Fibroblast of lung (primary cell): ENCODE data around the gene FAM180A. TPM values are rescaled to one million over a fixed set of nuclear protein-coding genes. Genes with fewer than 3 reads are reported as not detected.

Source experiments
- DNase-seq, 2 donors: peaks; one replicate each; pipeline versions ENCODE4 v3.0.0 to v3.0.0-alpha.2; 2010; ENCODE audit warnings: low read depth in 2 of 2
- H2AFZ ChIP-seq: 2 replicates; pipeline ENCODE4 v1.5.1; 2012; ENCODE audit warnings: low read length, control low read depth, inconsistent platforms
- H3K27ac ChIP-seq: 2 replicates; pipeline ENCODE4 v1.5.1; 2011; ENCODE audit warnings: low read length, control low read depth; ENCODE audit not compliant: insufficient read depth
- H3K27me3 ChIP-seq: 2 replicates; pipeline ENCODE4 v1.5.1; 2011; ENCODE audit warnings: mild to moderate bottlenecking, low read length; ENCODE audit not compliant: control insufficient read depth, insufficient read depth
- H3K36me3 ChIP-seq: 2 replicates; pipeline ENCODE4 v1.5.1; 2011; ENCODE audit warnings: low read length; ENCODE audit not compliant: control insufficient read depth, insufficient read depth
- H3K4me1 ChIP-seq: 2 replicates; pipeline ENCODE4 v1.5.1; 2011; ENCODE audit warnings: low read length; ENCODE audit not compliant: control insufficient read depth, insufficient read depth; ENCODE audit errors: extremely low read depth
- H3K4me2 ChIP-seq: 2 replicates; pipeline ENCODE4 v1.5.1; 2011; ENCODE audit warnings: low read length, control low read depth; ENCODE audit not compliant: insufficient read depth; ENCODE audit errors: extremely low read depth
- H3K4me3 ChIP-seq, 4 experiments: fragments of 200-600 bp in 1 of 4; sonication (generic) in 1 of 4; replicated peaks in 1 of 4; 2 replicates each; pipeline ENCODE4 v1.5.1; 2011 to 2016; ENCODE audit warnings: low read length in 4 of 4, low read depth in 3 of 4, mild to moderate bottlenecking in 3 of 4, control low read depth in 2 of 4, inconsistent platforms in 1 of 4, mixed read lengths in 1 of 4; ENCODE audit not compliant: insufficient read depth in 1 of 4; ENCODE audit errors: control extremely low read depth in 1 of 4
- H3K79me2 ChIP-seq: 2 replicates; pipeline ENCODE4 v1.5.1; 2012; ENCODE audit warnings: mild to moderate bottlenecking, low read length, inconsistent platforms; ENCODE audit not compliant: control insufficient read depth, insufficient read depth
- H3K9ac ChIP-seq: 2 replicates; pipeline ENCODE4 v1.5.1; 2011; ENCODE audit warnings: mild to moderate bottlenecking, low read length, control low read depth; ENCODE audit not compliant: insufficient read depth
- H3K9me3 ChIP-seq: 2 replicates; pipeline ENCODE4 v1.5.1; 2012; ENCODE audit warnings: low read depth, low read length; ENCODE audit not compliant: control insufficient read depth, insufficient read depth
- H4K20me1 ChIP-seq: 2 replicates; pipeline ENCODE4 v1.5.1; 2011; ENCODE audit warnings: low read length; ENCODE audit not compliant: control insufficient read depth, insufficient read depth; ENCODE audit errors: extremely low read depth
- CTCF ChIP-seq, 2 donors: IDR thresholded peaks in 1 of 2; conservative IDR thresholded peaks in 1 of 2; 1 replicate in 1 of 2; 2 replicates in 1 of 2; pipeline ENCODE4 v1.5.1; 2011 to 2012; ENCODE audit warnings: low read length in 2 of 2, control low read depth in 1 of 2, inconsistent platforms in 1 of 2, low read depth in 1 of 2, mild to moderate bottlenecking in 1 of 2
- EZH2 ChIP-seq: IDR thresholded peaks from 2 replicates; pipeline ENCODE4 v1.5.1; 2012; ENCODE audit warnings: low read length, control low read depth, mild to moderate bottlenecking; ENCODE audit errors: missing control alignments
- polyA plus RNA-seq, 2 donors: library from polyadenylated mRNA; depleted of rRNA in 1 of 2; stranded (reverse) in 1 of 2; unstranded in 1 of 2; fragments of >200 nt; gene quantifications; 2 replicates each; pipeline ENCODE4 v1.2.1, GENCODE V29; 2011 to 2012; ENCODE audit warnings: missing spikeins in 1 of 2
- total RNA-seq: library from RNA; depleted of rRNA; stranded (reverse); fragments of >200 nt; gene quantifications from 2 replicates; pipeline ENCODE4 v1.2.1, GENCODE V29; 2014

FAM180A gene
- total and polyA plus RNA-seq, 2 donors (not counting 1 experiment from before 2014, with no cell fraction given): 15.6 to 38.5 TPM

DNA sequence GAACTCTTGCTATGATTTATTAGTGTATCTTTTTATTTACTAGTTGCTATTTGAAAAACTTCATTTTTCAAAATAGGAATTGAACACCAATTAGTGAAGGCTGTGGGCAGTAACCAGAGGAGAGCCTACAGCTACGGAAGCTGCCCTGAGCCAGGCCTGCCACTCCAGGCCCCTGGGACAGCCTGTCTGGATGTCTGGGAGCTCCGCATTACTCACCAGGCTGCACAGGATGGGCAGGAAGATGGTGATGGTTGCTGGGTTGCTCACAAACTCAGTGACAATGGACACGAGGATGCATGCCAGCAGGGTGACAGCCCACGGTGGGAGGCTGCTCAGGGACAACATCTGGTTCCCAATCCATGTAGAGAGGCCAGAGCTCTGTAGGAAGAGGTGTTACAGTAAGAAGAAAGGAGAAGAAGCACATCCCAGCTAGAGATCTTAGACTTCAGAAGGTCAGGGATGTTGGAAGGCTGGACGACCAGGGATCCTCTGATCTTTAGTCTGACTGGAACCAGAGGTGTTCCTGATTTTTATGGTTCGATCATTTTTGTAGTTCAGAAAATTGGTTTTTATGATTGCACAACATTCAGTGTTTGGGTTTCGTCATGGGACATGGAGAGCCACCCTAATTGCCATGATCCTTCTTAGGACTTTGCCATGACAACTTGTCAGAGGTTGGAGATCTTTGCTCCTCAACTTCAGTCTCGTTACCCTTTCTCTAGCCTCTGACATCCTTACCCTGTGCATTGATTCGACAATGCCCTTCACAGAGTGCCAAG lies 63.1 kb downstream of the FAM180A start:
- H3K79me2 ChIP-seq: peaks cover 5% of the 10 kb centered on the region
- peak in 1 of 2 donors; percentile 49 for DNase-seq
- H3K9ac ChIP-seq: no peak overlapping the region
- no peaks in the 10 kb centered on the region for H3K27me3 ChIP-seq
- no peaks in the 10 kb centered on the region for H3K9me3 ChIP-seq
- TF ChIP-seq EZH2: no peak
- TF ChIP-seq CTCF (conservative IDR thresholded peaks at IDR 0.05 in 1 of 2, IDR thresholded peaks at IDR 0.05 in 1 of 2; ENCODE audit: low read depth in 1 of 2, low read length in 2 of 2): no peak
- peaks cover 16% of the 10 kb centered on the region for H3K4me1 ChIP-seq
- no peak overlapping the region for H3K4me2 ChIP-seq
- H3K36me3 ChIP-seq: peaks cover 10% of the 10 kb centered on the region
- no peaks in the 10 kb centered on the region for H4K20me1 ChIP-seq
- H3K4me3 ChIP-seq: no peak overlapping the region
- no peak overlapping the region for H2AFZ ChIP-seq
- no peak overlapping the region for H3K27ac ChIP-seq

DNA sequence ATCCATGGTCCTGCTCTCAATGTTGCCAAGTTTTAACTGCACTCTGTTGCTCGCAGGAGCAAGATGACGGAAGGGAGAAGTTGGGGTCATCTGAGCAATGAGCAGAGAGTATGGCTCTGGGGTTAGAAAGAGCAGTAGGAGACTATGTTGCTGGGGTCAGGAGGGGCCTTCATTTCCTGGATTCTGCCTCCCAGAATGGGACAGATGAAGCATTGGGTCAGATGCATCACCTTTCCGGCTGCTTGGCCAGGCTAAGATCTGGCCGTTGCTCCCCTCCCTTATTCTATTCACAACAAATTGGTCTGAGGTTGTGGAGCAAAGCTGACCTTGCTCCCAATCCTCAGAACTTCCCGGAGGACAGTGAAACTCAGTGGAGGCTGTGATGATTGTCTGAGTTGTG lies 63.9 kb downstream of the FAM180A start:
- Histone ChIP-seq H4K20me1 (no peaks in the 10 kb centered on the region), H3K4me3 (no peak overlapping the region), H3K9me3 (no peaks in the 10 kb centered on the region), H3K4me2 (no peak overlapping the region), H3K79me2 (peaks cover 5% of the 10 kb centered on the region), H3K9ac (no peak overlapping the region), H3K4me1 (peaks cover 13% of the 10 kb centered on the region), H3K27me3 (no peaks in the 10 kb centered on the region), H3K36me3 (peaks cover 8% of the 10 kb centered on the region), H3K27ac (no peak overlapping the region), H2AFZ (no peak overlapping the region)
- TF ChIP-seq CTCF (conservative IDR thresholded peaks at IDR 0.05 in 1 of 2, IDR thresholded peaks at IDR 0.05 in 1 of 2; ENCODE audit: low read depth in 1 of 2, low read length in 2 of 2) (no peak), EZH2 (no peak)
- no peak for DNase-seq

DNA sequence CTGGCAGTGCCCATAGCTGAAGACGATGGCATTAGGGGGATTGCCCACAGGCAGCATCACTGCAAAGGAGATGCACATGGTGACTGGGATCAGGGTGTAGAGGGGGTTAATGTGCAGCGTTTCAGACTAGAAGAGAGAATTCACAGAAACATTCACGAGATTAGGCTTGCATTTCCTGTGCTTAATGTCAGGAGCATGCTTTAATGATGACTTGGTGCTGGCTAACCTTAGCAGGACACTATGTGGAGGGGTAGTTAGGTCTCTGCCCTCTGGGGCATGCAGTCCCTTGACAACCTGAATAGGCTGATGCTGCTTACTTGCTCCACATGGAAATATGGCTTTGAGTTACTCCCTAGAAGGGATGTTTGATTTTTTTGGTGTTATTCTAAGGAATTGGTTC lies 64.5 kb downstream of the FAM180A start:
- H3K79me2 ChIP-seq: peaks cover 5% of the 10 kb centered on the region
- H3K9ac ChIP-seq: no peak overlapping the region
- TF ChIP-seq CTCF (conservative IDR thresholded peaks at IDR 0.05 in 1 of 2, IDR thresholded peaks at IDR 0.05 in 1 of 2; ENCODE audit: low read depth in 1 of 2, low read length in 2 of 2): no peak
- no peak for TF ChIP-seq EZH2
- no peak overlapping the region for H3K4me3 ChIP-seq
- no peak overlapping the region for H2AFZ ChIP-seq
- DNase-seq: peak in 1 of 2 donors; percentile 65
- H3K4me2 ChIP-seq: no peak overlapping the region
- H3K27ac ChIP-seq: no peak overlapping the region
- H3K9me3 ChIP-seq: no peaks in the 10 kb centered on the region
- no peaks in the 10 kb centered on the region for H4K20me1 ChIP-seq
- H3K36me3 ChIP-seq: peaks cover 8% of the 10 kb centered on the region
- H3K27me3 ChIP-seq: no peaks in the 10 kb centered on the region
- H3K4me1 ChIP-seq: peaks cover 14% of the 10 kb centered on the region
